ENCODE measurements around the gene PLXNA3.

GRCh38 chrX:154457491-154458115 lies 478 bp upstream of the PLXNA3 start:
- TF ChIP-seq CBX3 (IDR thresholded peaks at IDR 0.05; ENCODE audit: low read depth), result no peak
- no peak for TF ChIP-seq RAD21 (IDR thresholded peaks at IDR 0.05; ENCODE audit: low read depth)
- TF ChIP-seq, protein P1, sequence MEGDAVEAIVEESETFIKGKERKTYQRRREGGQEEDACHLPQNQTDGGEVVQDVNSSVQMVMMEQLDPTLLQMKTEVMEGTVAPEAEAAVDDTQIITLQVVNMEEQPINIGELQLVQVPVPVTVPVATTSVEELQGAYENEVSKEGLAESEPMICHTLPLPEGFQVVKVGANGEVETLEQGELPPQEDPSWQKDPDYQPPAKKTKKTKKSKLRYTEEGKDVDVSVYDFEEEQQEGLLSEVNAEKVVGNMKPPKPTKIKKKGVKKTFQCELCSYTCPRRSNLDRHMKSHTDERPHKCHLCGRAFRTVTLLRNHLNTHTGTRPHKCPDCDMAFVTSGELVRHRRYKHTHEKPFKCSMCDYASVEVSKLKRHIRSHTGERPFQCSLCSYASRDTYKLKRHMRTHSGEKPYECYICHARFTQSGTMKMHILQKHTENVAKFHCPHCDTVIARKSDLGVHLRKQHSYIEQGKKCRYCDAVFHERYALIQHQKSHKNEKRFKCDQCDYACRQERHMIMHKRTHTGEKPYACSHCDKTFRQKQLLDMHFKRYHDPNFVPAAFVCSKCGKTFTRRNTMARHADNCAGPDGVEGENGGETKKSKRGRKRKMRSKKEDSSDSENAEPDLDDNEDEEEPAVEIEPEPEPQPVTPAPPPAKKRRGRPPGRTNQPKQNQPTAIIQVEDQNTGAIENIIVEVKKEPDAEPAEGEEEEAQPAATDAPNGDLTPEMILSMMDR (IDR thresholded peaks at IDR 0.05 in 2 of 3, conservative IDR thresholded peaks at IDR 0.05 in 1 of 3; ENCODE audit: borderline replicate concordance in 1 of 3, insufficient read depth in 1 of 3, low read depth in 2 of 3, low read length in 2 of 3), result no peak
- TF ChIP-seq FOSL1 (IDR thresholded peaks at IDR 0.05; ENCODE audit: low read depth), result no peak
- TF ChIP-seq YY1 (IDR thresholded peaks at IDR 0.05; ENCODE audit: extremely low read depth, insufficient replicate concordance, low read depth, low read length), result no peak
- TF ChIP-seq POLR2A (IDR thresholded peaks at IDR 0.05; ENCODE audit: borderline replicate concordance, extremely low read depth, insufficient read depth, insufficient read length), result no peak
- no peak for TF ChIP-seq SIN3A (IDR thresholded peaks at IDR 0.05; ENCODE audit: low read depth)
- no peak for TF ChIP-seq EZH2phosphoT487 (IDR thresholded peaks at IDR 0.05; ENCODE audit: borderline replicate concordance)
- no peak for TF ChIP-seq POLR2AphosphoS5 (IDR thresholded peaks at IDR 0.05; ENCODE audit: low read depth, low read length)
- TF ChIP-seq, protein P2, sequence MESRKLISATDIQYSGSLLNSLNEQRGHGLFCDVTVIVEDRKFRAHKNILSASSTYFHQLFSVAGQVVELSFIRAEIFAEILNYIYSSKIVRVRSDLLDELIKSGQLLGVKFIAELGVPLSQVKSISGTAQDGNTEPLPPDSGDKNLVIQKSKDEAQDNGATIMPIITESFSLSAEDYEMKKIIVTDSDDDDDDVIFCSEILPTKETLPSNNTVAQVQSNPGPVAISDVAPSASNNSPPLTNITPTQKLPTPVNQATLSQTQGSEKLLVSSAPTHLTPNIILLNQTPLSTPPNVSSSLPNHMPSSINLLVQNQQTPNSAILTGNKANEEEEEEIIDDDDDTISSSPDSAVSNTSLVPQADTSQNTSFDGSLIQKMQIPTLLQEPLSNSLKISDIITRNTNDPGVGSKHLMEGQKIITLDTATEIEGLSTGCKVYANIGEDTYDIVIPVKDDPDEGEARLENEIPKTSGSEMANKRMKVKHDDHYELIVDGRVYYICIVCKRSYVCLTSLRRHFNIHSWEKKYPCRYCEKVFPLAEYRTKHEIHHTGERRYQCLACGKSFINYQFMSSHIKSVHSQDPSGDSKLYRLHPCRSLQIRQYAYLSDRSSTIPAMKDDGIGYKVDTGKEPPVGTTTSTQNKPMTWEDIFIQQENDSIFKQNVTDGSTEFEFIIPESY (IDR thresholded peaks at IDR 0.05; ENCODE audit: extremely low read depth, insufficient replicate concordance, low read length), result no peak
- no peak for TF ChIP-seq EGR1 (IDR thresholded peaks at IDR 0.05; ENCODE audit: low read depth)
- TF ChIP-seq JUND (IDR thresholded peaks at IDR 0.05), result no peak
- TF ChIP-seq REST (IDR thresholded peaks at IDR 0.05; ENCODE audit: low read depth), result no peak
